CMK (cell line): ENCODE data around the gene ACAP2.
"Not testable (repeated sequence)": the region's sequence is repeated elsewhere in the genome, so short reads cannot be mapped to it uniquely, and the experiment has no call there.

ENCODE experiments used
- DNase-seq: peaks from one replicate; pipeline ENCODE4 v3.0.0-alpha.2; 2010; ENCODE audit warnings: low read depth

The ACAP2 gene

GRCh38 chr3:195386739-195387138, 56.1 kb downstream of the ACAP2 start:
- no peak for DNase-seq

- DNase-seq, result no peak
These were observed 57.3 kb downstream of the ACAP2 start for GRCh38 chr3:195385526-195385925.

- DNase-seq, result no peak
These were observed 57.9 kb downstream of the ACAP2 start for GRCh38 chr3:195384952-195385351.

GRCh38 chr3:195372220-195372619, 70.6 kb downstream of the ACAP2 start:
- DNase-seq, result no peak

GRCh38 chr3:195366200-195366925, 76.5 kb downstream of the ACAP2 start:
- DNase-seq, result no peak

GRCh38 chr3:195365371-195365770, 77.4 kb downstream of the ACAP2 start:
- DNase-seq, result no peak

- not testable (repeated sequence) for DNase-seq
These were observed 85.0 kb downstream of the ACAP2 start for GRCh38 chr3:195357797-195358196.

GRCh38 chr3:195356151-195357086, 86.4 kb downstream of the ACAP2 start:
- no peak for DNase-seq

- DNase-seq, result not testable (repeated sequence)
These were observed 88.8 kb downstream of the ACAP2 start for GRCh38 chr3:195354009-195354408.

- no peak for DNase-seq
These were observed 89.8 kb downstream of the ACAP2 start for GRCh38 chr3:195352895-195353488.

GRCh38 chr3:195348426-195349115, 94.2 kb downstream of the ACAP2 start:
- no peak for DNase-seq

GRCh38 chr3:195337747-195338146, 105.1 kb downstream of the ACAP2 start:
- no peak for DNase-seq

- DNase-seq, result no peak
These were observed 107.9 kb downstream of the ACAP2 start for GRCh38 chr3:195334967-195335366.

GRCh38 chr3:195319060-195319459, 123.8 kb downstream of the ACAP2 start:
- no peak for DNase-seq

GRCh38 chr3:195312714-195313113, 130.1 kb downstream of the ACAP2 start:
- DNase-seq, result no peak

GRCh38 chr3:195307711-195308110, 135.1 kb downstream of the ACAP2 start:
- no peak for DNase-seq

- no peak for DNase-seq
These were observed 136.5 kb downstream of the ACAP2 start for GRCh38 chr3:195306369-195306768.

GRCh38 chr3:195302431-195302830, 140.4 kb downstream of the ACAP2 start:
- no peak for DNase-seq

- DNase-seq, result no peak
These were observed 145.4 kb downstream of the ACAP2 start for GRCh38 chr3:195297446-195297845.

- DNase-seq, result no peak
These were observed 146.2 kb downstream of the ACAP2 start for GRCh38 chr3:195296662-195297061.

GRCh38 chr3:195291121-195291520, 151.7 kb downstream of the ACAP2 start:
- no peak for DNase-seq

GRCh38 chr3:195290643-195291042, 152.2 kb downstream of the ACAP2 start:
- DNase-seq, result not testable (repeated sequence)
